ENCODE data around the gene CCL3. TPM values are rescaled to one million over a fixed set of nuclear protein-coding genes. Genes with fewer than 3 reads are reported as not detected.
"Not testable (repeated sequence)": the region's sequence is repeated elsewhere in the genome, so short reads cannot be mapped to it uniquely, and the experiment has no call there.

The CCL3 gene
- polyA plus RNA-seq, 1 donor (not counting 4 experiments of a cell fraction or from before 2014, with no cell fraction given), result not detected

GRCh38 chr17:36123431-36123830 is 33.5 kb upstream of the CCL3 start:
- Histone ChIP-seq H3K9me3 (ENCODE audit: control insufficient read depth, low read depth, low read length) (peaks cover 3% of the 10 kb centered on the region), H3K27me3 (ENCODE audit: control insufficient read depth, extremely low read depth, insufficient read depth, low read length) (no peaks in the 10 kb centered on the region), H3K4me2 (ENCODE audit: control insufficient read depth, extremely low read depth, insufficient read depth, low read depth, low read length) (no peak overlapping the region), H3K9me1 (ENCODE audit: control insufficient read depth, extremely low read depth, insufficient read depth, low read length) (no peaks in the 10 kb centered on the region), H3K27ac (ENCODE audit: control insufficient read depth, insufficient read depth, low read length) (no peak overlapping the region), H3K79me2 (ENCODE audit: control insufficient read depth, insufficient read depth, low read length) (no peaks in the 10 kb centered on the region), H3K4me1 (ENCODE audit: control insufficient read depth, extremely low read depth, insufficient read depth, low read length) (no peaks in the 10 kb centered on the region), H3K36me3 (ENCODE audit: control insufficient read depth in 2 of 2, extremely low read depth in 1 of 2, insufficient read depth in 2 of 2, low read length in 2 of 2) (no peaks in the 10 kb centered on the region), H3K4me3 (ENCODE audit: control insufficient read depth in 2 of 3, extremely low read depth in 1 of 3, insufficient read depth in 2 of 3, low read depth in 1 of 3, low read length in 3 of 3) (no peak overlapping the region), H4K20me1 (ENCODE audit: control insufficient read depth, extremely low read depth, insufficient read depth, low read length) (no peaks in the 10 kb centered on the region), H2AFZ (ENCODE audit: control insufficient read depth, low read length) (no peak overlapping the region), H3K9ac (ENCODE audit: control insufficient read depth, extremely low read depth, insufficient read depth, low read length) (no peak overlapping the region)
- DNase-seq (ENCODE audit: low read depth, low spot score) (no peak), FAIRE-seq (no peak)
- dilution Hi-C loops (cut with MboI; ENCODE audit: extremely low pct_ligation_motif_present, low sequenced_read_pairs), result no loop called here
- TF ChIP-seq CTCF (optimal IDR thresholded peaks at IDR 0.05 in 1 of 3, IDR thresholded peaks at IDR 0.05 in 1 of 3, conservative IDR thresholded peaks at IDR 0.05 in 1 of 3; ENCODE audit: extremely low read depth in 1 of 3, insufficient read depth in 2 of 3, low read length in 3 of 3) (no peak), EZH2 (IDR thresholded peaks at IDR 0.05; ENCODE audit: low read length) (no peak)

- H3K27ac ChIP-seq (ENCODE audit: control insufficient read depth, insufficient read depth, low read length); FAIRE-seq; H3K9me3 ChIP-seq (ENCODE audit: control insufficient read depth, low read depth, low read length); H3K27me3 ChIP-seq (ENCODE audit: control insufficient read depth, extremely low read depth, insufficient read depth, low read length); H3K9me1 ChIP-seq (ENCODE audit: control insufficient read depth, extremely low read depth, insufficient read depth, low read length); H2AFZ ChIP-seq (ENCODE audit: control insufficient read depth, low read length); H3K4me2 ChIP-seq (ENCODE audit: control insufficient read depth, extremely low read depth, insufficient read depth, low read depth, low read length); H3K36me3 ChIP-seq (ENCODE audit: control insufficient read depth in 2 of 2, extremely low read depth in 1 of 2, insufficient read depth in 2 of 2, low read length in 2 of 2); H3K4me1 ChIP-seq (ENCODE audit: control insufficient read depth, extremely low read depth, insufficient read depth, low read length); H3K79me2 ChIP-seq (ENCODE audit: control insufficient read depth, insufficient read depth, low read length); dilution Hi-C loops (cut with MboI; ENCODE audit: extremely low pct_ligation_motif_present, low sequenced_read_pairs); DNase-seq (ENCODE audit: low read depth, low spot score); H3K9ac ChIP-seq (ENCODE audit: control insufficient read depth, extremely low read depth, insufficient read depth, low read length); H4K20me1 ChIP-seq (ENCODE audit: control insufficient read depth, extremely low read depth, insufficient read depth, low read length); H3K4me3 ChIP-seq (ENCODE audit: control insufficient read depth in 2 of 3, extremely low read depth in 1 of 3, insufficient read depth in 2 of 3, low read depth in 1 of 3, low read length in 3 of 3): not testable (repeated sequence)
These were observed 31.2 kb upstream of the CCL3 start for GRCh38 chr17:36121099-36121498.

DNA sequence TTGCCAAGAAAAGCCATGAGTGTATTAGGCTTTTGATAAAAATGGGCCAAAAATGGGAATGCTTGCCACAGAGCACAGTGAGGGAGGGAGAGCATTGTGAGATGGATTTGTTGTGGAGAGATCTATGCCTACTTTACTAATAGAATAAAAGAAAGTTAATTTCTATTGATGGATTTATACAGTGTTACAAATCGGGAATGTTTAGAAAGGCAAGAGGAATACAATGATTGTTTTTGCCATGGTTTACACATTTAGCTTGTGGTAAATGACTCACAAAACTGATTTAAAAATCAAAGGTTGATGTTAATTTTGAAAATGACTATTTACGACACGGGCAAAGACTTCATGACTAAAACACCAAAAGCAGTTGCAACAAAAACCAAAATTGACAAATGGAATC is 30.3 kb upstream of the CCL3 start:
- Histone ChIP-seq H3K27ac (ENCODE audit: control insufficient read depth, insufficient read depth, low read length) (no peak overlapping the region), H3K4me3 (ENCODE audit: control insufficient read depth in 2 of 3, extremely low read depth in 1 of 3, insufficient read depth in 2 of 3, low read depth in 1 of 3, low read length in 3 of 3) (no peak overlapping the region), H3K9me1 (ENCODE audit: control insufficient read depth, extremely low read depth, insufficient read depth, low read length) (no peaks in the 10 kb centered on the region), H3K27me3 (ENCODE audit: control insufficient read depth, extremely low read depth, insufficient read depth, low read length) (no peaks in the 10 kb centered on the region), H3K9ac (ENCODE audit: control insufficient read depth, extremely low read depth, insufficient read depth, low read length) (no peak overlapping the region), H4K20me1 (ENCODE audit: control insufficient read depth, extremely low read depth, insufficient read depth, low read length) (no peaks in the 10 kb centered on the region), H2AFZ (ENCODE audit: control insufficient read depth, low read length) (no peak overlapping the region), H3K4me1 (ENCODE audit: control insufficient read depth, extremely low read depth, insufficient read depth, low read length) (no peaks in the 10 kb centered on the region), H3K9me3 (ENCODE audit: control insufficient read depth, low read depth, low read length) (peaks cover 2% of the 10 kb centered on the region), H3K79me2 (ENCODE audit: control insufficient read depth, insufficient read depth, low read length) (no peaks in the 10 kb centered on the region), H3K4me2 (ENCODE audit: control insufficient read depth, extremely low read depth, insufficient read depth, low read depth, low read length) (no peak overlapping the region), H3K36me3 (ENCODE audit: control insufficient read depth in 2 of 2, extremely low read depth in 1 of 2, insufficient read depth in 2 of 2, low read length in 2 of 2) (no peaks in the 10 kb centered on the region)
- dilution Hi-C loops (cut with MboI; ENCODE audit: extremely low pct_ligation_motif_present, low sequenced_read_pairs), result no loop called here
- TF ChIP-seq CTCF (optimal IDR thresholded peaks at IDR 0.05 in 1 of 3, IDR thresholded peaks at IDR 0.05 in 1 of 3, conservative IDR thresholded peaks at IDR 0.05 in 1 of 3; ENCODE audit: extremely low read depth in 1 of 3, insufficient read depth in 2 of 3, low read length in 3 of 3) (no peak), EZH2 (IDR thresholded peaks at IDR 0.05; ENCODE audit: low read length) (no peak)
- FAIRE-seq, result no peak
- no peak for DNase-seq (ENCODE audit: low read depth, low spot score)

Measured in keratinocyte (primary cell).